Loucy (cell line): ENCODE results near the gene CACNA1C.

ENCODE experiments used
- H2AFZ ChIP-seq: fragments of 200-600 bp; sonication (generic); 2 replicates; pipeline ENCODE4 v1.6.0; 2016; ENCODE audit warnings: antibody characterized with exemption, mild to moderate bottlenecking, low read length, moderate library complexity
- H3F3A ChIP-seq: fragments of 200-600 bp; 2 replicates; pipeline ENCODE4 v1.6.0; 2016; ENCODE audit warnings: antibody characterized with exemption, low read depth, mild to moderate bottlenecking
- H3K27me3 ChIP-seq: fragments of 200-600 bp; sonication (generic); 2 replicates; pipeline ENCODE4 v1.6.1; 2014; ENCODE audit warnings: low read length, mild to moderate bottlenecking; ENCODE audit not compliant: insufficient read depth, poor library complexity, severe bottlenecking
- H3K36me3 ChIP-seq: fragments of 200-600 bp; sonication (generic); 2 replicates; pipeline ENCODE4 v1.6.1; 2016; ENCODE audit warnings: low read length; ENCODE audit not compliant: insufficient read depth
- H3K4me1 ChIP-seq: fragments of 200-600 bp; sonication (generic); 2 replicates; pipeline ENCODE4 v1.5.1; 2014; ENCODE audit warnings: low read length, mild to moderate bottlenecking; ENCODE audit not compliant: insufficient read depth, poor library complexity, severe bottlenecking
- H3K4me2 ChIP-seq: fragments of 200-600 bp; sonication (generic); 2 replicates; pipeline ENCODE4 v1.6.0; 2014; ENCODE audit warnings: antibody characterized with exemption, low read length, low read depth, mild to moderate bottlenecking; ENCODE audit not compliant: poor library complexity, severe bottlenecking
- H3K4me3 ChIP-seq: fragments of 200-600 bp; sonication (generic); 2 replicates; pipeline ENCODE4 v1.5.1; 2014; ENCODE audit warnings: low read length, mild to moderate bottlenecking, mixed read lengths; ENCODE audit not compliant: poor library complexity, severe bottlenecking
- H3K79me2 ChIP-seq: fragments of 200-600 bp; sonication (generic); 2 replicates; pipeline ENCODE4 v1.6.1; 2014; ENCODE audit warnings: low read length; ENCODE audit not compliant: insufficient read depth
- H3K9ac ChIP-seq: fragments of 200-600 bp; sonication (generic); 2 replicates; pipeline ENCODE4 v1.6.0; 2014; ENCODE audit warnings: mild to moderate bottlenecking, low read depth, low read length, moderate library complexity; ENCODE audit not compliant: poor library complexity, severe bottlenecking
- H3K9me2 ChIP-seq: fragments of 200-600 bp; sonication (generic); replicated peaks from 2 replicates; pipeline ENCODE4 v1.6.1; 2016; ENCODE audit warnings: low read depth, low read length, mixed read lengths
- H3K9me3 ChIP-seq: fragments of 200-600 bp; sonication (generic); 2 replicates; pipeline ENCODE4 v1.6.1; 2014; ENCODE audit warnings: mild to moderate bottlenecking, antibody characterized with exemption, low read length, low read depth; ENCODE audit not compliant: insufficient read depth
- H4K20me1 ChIP-seq: fragments of 200-600 bp; sonication (generic); 2 replicates; pipeline ENCODE4 v1.6.0; 2014; ENCODE audit warnings: antibody characterized with exemption, low read length, mild to moderate bottlenecking; ENCODE audit not compliant: insufficient read depth, poor library complexity, severe bottlenecking
- EZH2phosphoT487 ChIP-seq: fragments of 200-600 bp; IDR thresholded peaks from 2 replicates; pipeline ENCODE4 v1.6.1; 2018; ENCODE audit warnings: antibody characterized with exemption, mild to moderate bottlenecking, moderate library complexity, borderline replicate concordance
- TF ChIP-seq, protein P1 (sequence below): fragments of 200-600 bp; sonication (generic); conservative IDR thresholded peaks from 2 replicates; pipeline ENCODE4 v1.5.1; 2014; ENCODE audit warnings: mild to moderate bottlenecking, antibody characterized with exemption, low read length

CACNA1C gene

DNA sequence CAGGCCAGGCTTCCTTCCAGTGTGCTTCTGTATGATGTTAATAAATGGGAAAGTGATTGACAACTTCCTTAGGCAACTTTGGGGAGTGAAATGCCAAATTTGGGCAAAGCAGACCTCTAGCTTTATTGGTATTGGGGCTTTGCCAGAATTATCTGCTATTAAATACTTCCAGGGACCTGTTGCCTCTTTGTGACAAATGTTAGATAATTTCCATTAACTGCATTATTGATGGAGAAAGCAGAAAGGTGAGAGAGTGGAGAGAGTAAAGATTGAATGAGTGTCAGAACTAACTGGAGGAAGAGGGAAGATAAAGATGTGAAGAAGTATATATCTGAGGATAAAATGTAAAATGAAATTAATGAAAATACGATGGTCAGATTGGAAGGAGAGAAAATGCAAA, 94.5 kb downstream of the CACNA1C start:
- Histone ChIP-seq H2AFZ (no peak overlapping the region), H3K4me1 (no peaks in the 10 kb centered on the region), H3K9me3 (no peaks in the 10 kb centered on the region), H3F3A (no peaks in the 10 kb centered on the region), H3K79me2 (no peaks in the 10 kb centered on the region), H3K9ac (no peak overlapping the region), H4K20me1 (no peaks in the 10 kb centered on the region), H3K4me3 (no peak overlapping the region), H3K9me2 (no peaks in the 10 kb centered on the region), H3K36me3 (no peaks in the 10 kb centered on the region), H3K4me2 (no peak overlapping the region), H3K27me3 (no peaks in the 10 kb centered on the region)
- TF ChIP-seq, protein P1, sequence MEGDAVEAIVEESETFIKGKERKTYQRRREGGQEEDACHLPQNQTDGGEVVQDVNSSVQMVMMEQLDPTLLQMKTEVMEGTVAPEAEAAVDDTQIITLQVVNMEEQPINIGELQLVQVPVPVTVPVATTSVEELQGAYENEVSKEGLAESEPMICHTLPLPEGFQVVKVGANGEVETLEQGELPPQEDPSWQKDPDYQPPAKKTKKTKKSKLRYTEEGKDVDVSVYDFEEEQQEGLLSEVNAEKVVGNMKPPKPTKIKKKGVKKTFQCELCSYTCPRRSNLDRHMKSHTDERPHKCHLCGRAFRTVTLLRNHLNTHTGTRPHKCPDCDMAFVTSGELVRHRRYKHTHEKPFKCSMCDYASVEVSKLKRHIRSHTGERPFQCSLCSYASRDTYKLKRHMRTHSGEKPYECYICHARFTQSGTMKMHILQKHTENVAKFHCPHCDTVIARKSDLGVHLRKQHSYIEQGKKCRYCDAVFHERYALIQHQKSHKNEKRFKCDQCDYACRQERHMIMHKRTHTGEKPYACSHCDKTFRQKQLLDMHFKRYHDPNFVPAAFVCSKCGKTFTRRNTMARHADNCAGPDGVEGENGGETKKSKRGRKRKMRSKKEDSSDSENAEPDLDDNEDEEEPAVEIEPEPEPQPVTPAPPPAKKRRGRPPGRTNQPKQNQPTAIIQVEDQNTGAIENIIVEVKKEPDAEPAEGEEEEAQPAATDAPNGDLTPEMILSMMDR, result no peak
- TF ChIP-seq EZH2phosphoT487, result no peak

DNA sequence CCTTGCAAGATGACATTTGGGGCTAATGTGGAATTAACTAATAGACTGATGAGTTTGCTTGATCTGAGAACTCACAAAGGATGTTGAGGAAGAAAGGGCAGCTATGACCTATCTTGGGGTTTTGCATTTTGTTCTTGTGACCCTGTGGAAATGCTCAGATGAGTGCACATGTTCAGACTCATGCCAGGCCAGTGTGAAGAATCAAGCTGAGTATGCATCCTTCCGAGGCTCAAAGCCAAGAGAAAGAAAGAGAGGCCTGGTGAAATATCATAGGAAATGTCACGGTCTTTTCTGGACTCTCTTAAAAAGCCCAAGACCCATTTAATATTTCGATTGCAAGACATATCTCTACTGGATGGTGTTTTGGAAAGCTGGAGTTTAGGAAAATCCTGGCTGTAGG, 96.3 kb downstream of the CACNA1C start:
- no peaks in the 10 kb centered on the region for H4K20me1 ChIP-seq
- no peaks in the 10 kb centered on the region for H3K36me3 ChIP-seq
- no peak overlapping the region for H3K4me2 ChIP-seq
- H3K9me3 ChIP-seq, result no peaks in the 10 kb centered on the region
- TF ChIP-seq, protein P1, result no peak
- no peak for TF ChIP-seq EZH2phosphoT487
- no peaks in the 10 kb centered on the region for H3K79me2 ChIP-seq
- H3K27me3 ChIP-seq, result no peaks in the 10 kb centered on the region
- H3K9me2 ChIP-seq, result no peaks in the 10 kb centered on the region
- H3K4me1 ChIP-seq, result no peaks in the 10 kb centered on the region
- H3K9ac ChIP-seq, result no peak overlapping the region
- no peak overlapping the region for H3K4me3 ChIP-seq
- H2AFZ ChIP-seq, result no peak overlapping the region
- H3F3A ChIP-seq, result no peaks in the 10 kb centered on the region

DNA sequence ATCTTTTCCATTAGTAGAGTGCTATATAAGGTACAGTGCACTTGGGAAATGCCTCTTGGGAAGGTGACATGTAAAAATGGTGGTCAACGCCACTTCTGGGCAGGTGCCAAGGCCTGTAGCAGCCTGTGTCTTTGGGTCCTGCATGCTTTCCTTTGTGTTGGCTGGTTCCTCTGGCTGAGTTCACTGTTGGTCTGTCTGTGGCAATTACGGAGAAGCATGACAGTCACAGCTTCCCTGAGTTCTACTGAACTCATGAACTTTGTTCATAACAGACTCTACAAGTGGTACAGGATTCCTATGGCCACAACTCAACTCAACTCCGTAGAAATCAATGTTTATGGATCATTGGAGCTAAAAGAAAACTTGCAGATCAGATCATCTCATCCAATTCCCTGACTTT, 98.0 kb downstream of the CACNA1C start:
- Histone ChIP-seq H3F3A (no peaks in the 10 kb centered on the region), H3K4me3 (no peak overlapping the region), H2AFZ (no peak overlapping the region), H4K20me1 (no peaks in the 10 kb centered on the region), H3K4me1 (no peaks in the 10 kb centered on the region), H3K36me3 (no peaks in the 10 kb centered on the region), H3K9ac (no peak overlapping the region), H3K4me2 (no peak overlapping the region), H3K9me3 (no peaks in the 10 kb centered on the region), H3K9me2 (no peaks in the 10 kb centered on the region), H3K79me2 (no peaks in the 10 kb centered on the region), H3K27me3 (no peaks in the 10 kb centered on the region)
- TF ChIP-seq, protein P1, result no peak
- TF ChIP-seq EZH2phosphoT487, result no peak
